GM23248 (cell line): ENCODE results near the gene KIF18A.

Experiments
- EZH2 ChIP-seq: fragments of 200-600 bp; sonication (generic); IDR thresholded peaks from 2 replicates; pipeline ENCODE4 v1.6.1; 2018; ENCODE audit warnings: antibody characterized with exemption, mild to moderate bottlenecking; ENCODE audit not compliant: insufficient read depth, poor library complexity, severe bottlenecking
- EZH2phosphoT487 ChIP-seq: fragments of 200-600 bp; sonication (generic); IDR thresholded peaks from 2 replicates; pipeline ENCODE4 v1.6.1; 2018; ENCODE audit warnings: antibody characterized with exemption, moderate library complexity, mild to moderate bottlenecking, low read depth; ENCODE audit not compliant: insufficient read depth

GRCh38 chr11:28003615-28004014, 104.3 kb downstream of the KIF18A start:
- TF ChIP-seq EZH2 (no peak), EZH2phosphoT487 (no peak)
